Keratinocyte (primary cell): Measurements from ENCODE around the gene LDHAL6A. TPM values are rescaled to one million over a fixed set of nuclear protein-coding genes. Genes with fewer than 3 reads are reported as not detected.

ENCODE experiments used
- DNase-seq: peaks from one replicate; pipeline ENCODE4 v3.0.0-alpha.2; 2011; ENCODE audit warnings: low read depth, missing footprints, low spot score
- FAIRE-seq: peaks from 2 replicates; lab custom pipeline; 2011; peaks lifted over from hg19 to GRCh38; lab: Jason Lieb, UNC
- H2AFZ ChIP-seq: 2 replicates; pipeline ENCODE4 v1.6.0; 2012; ENCODE audit warnings: low read length, control low read depth, inconsistent platforms; ENCODE audit not compliant: control insufficient read depth
- H3K27ac ChIP-seq: 2 replicates; pipeline ENCODE4 v1.5.1; 2011; ENCODE audit warnings: low read length; ENCODE audit not compliant: control insufficient read depth, insufficient read depth
- H3K27me3 ChIP-seq: 3 replicates; pipeline ENCODE4 v1.6.0; 2011; ENCODE audit warnings: low read length; ENCODE audit not compliant: control insufficient read depth, insufficient read depth; ENCODE audit errors: extremely low read depth
- H3K36me3 ChIP-seq, 2 experiments: 2 replicates in 1 of 2; 3 replicates in 1 of 2; pipeline ENCODE4 v1.5.1; 2011; ENCODE audit warnings: low read length in 2 of 2, mild to moderate bottlenecking in 1 of 2; ENCODE audit not compliant: control insufficient read depth in 2 of 2, insufficient read depth in 2 of 2; ENCODE audit errors: extremely low read depth in 1 of 2
- H3K4me1 ChIP-seq: 3 replicates; pipeline ENCODE4 v1.5.1; 2011; ENCODE audit warnings: low read length; ENCODE audit not compliant: control insufficient read depth, insufficient read depth; ENCODE audit errors: extremely low read depth
- H3K4me2 ChIP-seq: 3 replicates; pipeline ENCODE4 v1.6.0; 2011; ENCODE audit warnings: low read depth, low read length; ENCODE audit not compliant: control insufficient read depth, insufficient read depth; ENCODE audit errors: extremely low read depth
- H3K4me3 ChIP-seq, 3 experiments: fragments of 200-600 bp in 1 of 3; sonication (generic) in 1 of 3; 2 replicates in 2 of 3; 3 replicates in 1 of 3; pipeline ENCODE4 v1.5.1; 2011 to 2016; ENCODE audit warnings: low read length in 3 of 3, mild to moderate bottlenecking in 3 of 3, control low read depth in 2 of 3, inconsistent platforms in 1 of 3, low read depth in 1 of 3, mixed read lengths in 1 of 3, mixed run types in 1 of 3, moderate library complexity in 1 of 3; ENCODE audit not compliant: control insufficient read depth in 2 of 3, insufficient read depth in 2 of 3; ENCODE audit errors: extremely low read depth in 1 of 3
- H3K79me2 ChIP-seq: 2 replicates; pipeline ENCODE4 v1.6.0; 2012; ENCODE audit warnings: low read length; ENCODE audit not compliant: control insufficient read depth, insufficient read depth
- H3K9ac ChIP-seq: 3 replicates; pipeline ENCODE4 v1.6.0; 2011; ENCODE audit warnings: low read length; ENCODE audit not compliant: control insufficient read depth, insufficient read depth; ENCODE audit errors: extremely low read depth
- H3K9me1 ChIP-seq: 3 replicates; pipeline ENCODE4 v1.6.0; 2011; ENCODE audit warnings: low read length; ENCODE audit not compliant: control insufficient read depth, insufficient read depth; ENCODE audit errors: extremely low read depth
- H3K9me3 ChIP-seq: 2 replicates; pipeline ENCODE4 v1.5.1; 2012; ENCODE audit warnings: low read depth, low read length; ENCODE audit not compliant: control insufficient read depth
- H4K20me1 ChIP-seq: 3 replicates; pipeline ENCODE4 v1.6.0; 2011; ENCODE audit warnings: low read length; ENCODE audit not compliant: control insufficient read depth, insufficient read depth; ENCODE audit errors: extremely low read depth
- EZH2 ChIP-seq: IDR thresholded peaks from one replicate; pipeline ENCODE4 v1.6.1; 2012; ENCODE audit warnings: inconsistent platforms, mild to moderate bottlenecking, low read length, moderate library complexity
- dilution Hi-C: fragments of 300-500 bp; cut with MboI; formaldehyde crosslinking; loops from one replicate; pipeline ENCODE4 v1.7.0; 2020; ENCODE audit warnings: low sequenced_read_pairs; ENCODE audit not compliant: extremely low pct_ligation_motif_present
- polyA plus RNA-seq, 5 experiments: library from polyadenylated mRNA; depleted of rRNA in 3 of 5; stranded (reverse) in 3 of 5; stranded (forward) in 1 of 5; unstranded in 1 of 5; fragments of >200 nt; gene quantifications; 1 replicate in 1 of 5; 2 replicates in 3 of 5; 3 replicates in 1 of 5; pipeline versions ENCODE4 v1.2.1 to v1.2.3, GENCODE V29; 2011 to 2012; ENCODE audit warnings: missing spikeins in 2 of 5, low read depth in 1 of 5, low replicate concordance in 1 of 5
- TF ChIP-seq, protein P1 (sequence below), 3 experiments: IDR thresholded peaks in 1 of 3; conservative IDR thresholded peaks in 1 of 3; optimal IDR thresholded peaks in 1 of 3; 2 replicates in 2 of 3; 3 replicates in 1 of 3; pipeline versions ENCODE3 to v1.5.1; 2011; ENCODE audit warnings: low read length in 3 of 3, mild to moderate bottlenecking in 3 of 3, moderate library complexity in 2 of 3, control low read depth in 1 of 3, inconsistent platforms in 1 of 3; ENCODE audit not compliant: insufficient read depth in 2 of 3; ENCODE audit errors: extremely low read depth in 1 of 3

Gene LDHAL6A
- polyA plus RNA-seq, 1 donor (not counting 4 experiments of a cell fraction or from before 2014, with no cell fraction given): not detected

DNA sequence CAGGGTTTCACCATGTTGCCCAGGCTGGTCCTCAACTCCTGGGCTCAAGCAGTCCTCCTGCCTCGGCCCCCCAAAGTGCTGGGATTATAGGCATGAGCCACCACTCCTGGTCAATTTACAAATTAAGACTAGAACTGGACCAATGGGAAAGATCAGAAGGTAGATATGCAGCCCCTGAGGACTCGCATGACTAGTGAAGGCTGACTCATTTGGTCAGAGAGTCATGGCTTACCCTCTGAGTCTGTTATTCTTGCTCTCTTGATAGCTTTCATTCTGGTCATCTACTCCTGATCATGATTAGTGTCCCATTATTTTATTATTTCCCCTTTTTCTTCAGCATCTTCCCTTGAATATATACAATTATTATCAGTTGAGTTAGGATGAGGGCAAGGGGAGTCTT, 2.7 kb upstream of the LDHAL6A start:
- Histone ChIP-seq H3K9me1 (no peaks in the 10 kb centered on the region), H3K9ac (no peak overlapping the region), H3K4me1 (no peaks in the 10 kb centered on the region), H3K9me3 (no peaks in the 10 kb centered on the region), H3K79me2 (no peaks in the 10 kb centered on the region), H3K27me3 (no peaks in the 10 kb centered on the region), H3K4me2 (no peak overlapping the region), H3K4me3 (no peak overlapping the region), H3K36me3 (no peaks in the 10 kb centered on the region), H3K27ac (no peak overlapping the region), H4K20me1 (no peaks in the 10 kb centered on the region), H2AFZ (no peak overlapping the region)
- dilution Hi-C loops: no loop called here
- TF ChIP-seq EZH2: no peak
- TF ChIP-seq, protein P1, sequence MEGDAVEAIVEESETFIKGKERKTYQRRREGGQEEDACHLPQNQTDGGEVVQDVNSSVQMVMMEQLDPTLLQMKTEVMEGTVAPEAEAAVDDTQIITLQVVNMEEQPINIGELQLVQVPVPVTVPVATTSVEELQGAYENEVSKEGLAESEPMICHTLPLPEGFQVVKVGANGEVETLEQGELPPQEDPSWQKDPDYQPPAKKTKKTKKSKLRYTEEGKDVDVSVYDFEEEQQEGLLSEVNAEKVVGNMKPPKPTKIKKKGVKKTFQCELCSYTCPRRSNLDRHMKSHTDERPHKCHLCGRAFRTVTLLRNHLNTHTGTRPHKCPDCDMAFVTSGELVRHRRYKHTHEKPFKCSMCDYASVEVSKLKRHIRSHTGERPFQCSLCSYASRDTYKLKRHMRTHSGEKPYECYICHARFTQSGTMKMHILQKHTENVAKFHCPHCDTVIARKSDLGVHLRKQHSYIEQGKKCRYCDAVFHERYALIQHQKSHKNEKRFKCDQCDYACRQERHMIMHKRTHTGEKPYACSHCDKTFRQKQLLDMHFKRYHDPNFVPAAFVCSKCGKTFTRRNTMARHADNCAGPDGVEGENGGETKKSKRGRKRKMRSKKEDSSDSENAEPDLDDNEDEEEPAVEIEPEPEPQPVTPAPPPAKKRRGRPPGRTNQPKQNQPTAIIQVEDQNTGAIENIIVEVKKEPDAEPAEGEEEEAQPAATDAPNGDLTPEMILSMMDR (optimal IDR thresholded peaks at IDR 0.05 in 1 of 3, IDR thresholded peaks at IDR 0.05 in 1 of 3, conservative IDR thresholded peaks at IDR 0.05 in 1 of 3; ENCODE audit: extremely low read depth in 1 of 3, insufficient read depth in 2 of 3, low read length in 3 of 3): no peak
- DNase-seq (no peak), FAIRE-seq (no peak)

DNA sequence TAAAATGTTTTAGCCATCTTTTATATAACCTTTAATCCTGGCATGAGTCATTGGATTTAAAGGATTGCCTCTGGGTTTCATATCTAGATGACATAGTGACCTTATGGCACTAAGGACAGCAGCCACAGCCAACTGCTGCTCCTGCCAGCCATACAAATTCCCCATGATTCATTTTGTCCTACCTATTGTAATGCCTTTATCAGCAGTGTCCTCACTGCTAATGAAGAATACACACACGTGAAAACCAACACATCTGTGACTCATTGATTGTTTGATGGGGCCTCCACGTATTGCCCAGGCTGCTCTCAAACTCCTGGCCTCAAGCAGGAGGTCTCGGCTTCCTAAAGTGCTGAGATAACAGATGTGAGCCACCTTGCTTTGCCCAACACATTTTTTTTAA, 1.8 kb downstream of the LDHAL6A start:
- DNase-seq (no peak), FAIRE-seq (no peak)
- Histone ChIP-seq H3K36me3 (no peaks in the 10 kb centered on the region), H3K9ac (no peak overlapping the region), H4K20me1 (no peaks in the 10 kb centered on the region), H3K79me2 (no peaks in the 10 kb centered on the region), H3K27ac (no peak overlapping the region), H3K9me1 (no peaks in the 10 kb centered on the region), H3K4me1 (no peaks in the 10 kb centered on the region), H3K27me3 (no peaks in the 10 kb centered on the region), H3K4me2 (no peak overlapping the region), H3K4me3 (no peak overlapping the region), H2AFZ (no peak overlapping the region), H3K9me3 (no peaks in the 10 kb centered on the region)
- TF ChIP-seq, protein P1 (optimal IDR thresholded peaks at IDR 0.05 in 1 of 3, IDR thresholded peaks at IDR 0.05 in 1 of 3, conservative IDR thresholded peaks at IDR 0.05 in 1 of 3; ENCODE audit: extremely low read depth in 1 of 3, insufficient read depth in 2 of 3, low read length in 3 of 3): no peak
- no peak for TF ChIP-seq EZH2
- dilution Hi-C loops: no loop called here
